OCI-LY3 (cell line): ENCODE measurements around the gene ZBTB44.
A peak's percentile ranks its signal among the peaks of the same experiment; 100 is the strongest.

Source experiments
- H2AFZ ChIP-seq: fragments of 200-600, 300-600 bp; shearing (Covaris generic); 2 replicates; pipeline ENCODE4 v1.6.0; 2014; ENCODE audit warnings: antibody characterized with exemption, low read depth, low read length
- H3K27ac ChIP-seq: fragments of 200-600, 300-600 bp; sonication (generic); 2 replicates; pipeline ENCODE4 v1.5.1; 2014; ENCODE audit warnings: mild to moderate bottlenecking, low read length, moderate library complexity, mixed read lengths
- H3K27me3 ChIP-seq: fragments of 200-600, 300-600 bp; sonication (generic); 2 replicates; pipeline ENCODE4 v1.6.1; 2014; ENCODE audit warnings: low read depth, low read length, mixed read lengths
- H3K36me3 ChIP-seq: fragments of 200-600, 300-600 bp; sonication (generic); replicated peaks from 2 replicates; pipeline ENCODE3; 2014; ENCODE audit warnings: low read depth, low read length, mixed read lengths
- H3K4me1 ChIP-seq: fragments of 300-600, 200-600 bp; sonication (generic); 2 replicates; pipeline ENCODE4 v1.6.1; 2014; ENCODE audit warnings: low read length, mixed read lengths
- H3K4me2 ChIP-seq: fragments of 200-600, 300-600 bp; sonication (generic); 2 replicates; pipeline ENCODE4 v1.6.1; 2014; ENCODE audit warnings: low read length, mixed read lengths
- H3K4me3 ChIP-seq: fragments of 300-600, 200-600 bp; sonication (generic); 2 replicates; pipeline ENCODE4 v1.5.1; 2014; ENCODE audit warnings: antibody characterized with exemption, mild to moderate bottlenecking, low read length, moderate library complexity
- H3K79me2 ChIP-seq: fragments of 300-600, 200-600 bp; shearing (Covaris generic); 2 replicates; pipeline ENCODE4 v1.6.1; 2014; ENCODE audit warnings: mild to moderate bottlenecking, low read length, mixed read lengths
- H3K9ac ChIP-seq: fragments of 300-600, 200-600 bp; shearing (Covaris generic); 2 replicates; pipeline ENCODE4 v1.6.0; 2014; ENCODE audit warnings: mild to moderate bottlenecking, low read length, moderate library complexity
- H3K9me3 ChIP-seq: fragments of 200-600, 300-600 bp; shearing (Covaris generic); 2 replicates; pipeline ENCODE4 v1.6.1; 2014; ENCODE audit warnings: low read length, mixed read lengths; ENCODE audit not compliant: insufficient read depth
- H4K20me1 ChIP-seq: fragments of 200-600, 300-600 bp; sonication (generic); 2 replicates; pipeline ENCODE4 v1.6.1; 2016; ENCODE audit warnings: low read length, mixed read lengths; ENCODE audit not compliant: insufficient read depth
- CTCF ChIP-seq: fragments of 200-600, 300-600 bp; sonication (generic); IDR thresholded peaks from 2 replicates; pipeline ENCODE4 v1.5.1; 2014; ENCODE audit warnings: antibody characterized with exemption, low read length, low read depth
- EZH2phosphoT487 ChIP-seq: fragments of 200-600 bp; shearing (Covaris generic); IDR thresholded peaks from 2 replicates; pipeline ENCODE4 v1.6.1; 2018; ENCODE audit warnings: antibody characterized with exemption, mixed run types, low read depth

ZBTB44 gene

GRCh38 chr11:130203766-130204702 lies 110.7 kb downstream of the ZBTB44 start:
- peaks cover 55% of the 10 kb centered on the region for H3K4me1 ChIP-seq
- peaks cover 54% of the 10 kb centered on the region for H3K36me3 ChIP-seq
- H2AFZ ChIP-seq: no peak overlapping the region
- no peaks in the 10 kb centered on the region for H3K79me2 ChIP-seq
- no peak overlapping the region for H3K9ac ChIP-seq
- H3K4me2 ChIP-seq: peak overlapping the region; percentile 53
- H3K9me3 ChIP-seq: no peaks in the 10 kb centered on the region
- no peaks in the 10 kb centered on the region for H3K27me3 ChIP-seq
- H4K20me1 ChIP-seq: no peaks in the 10 kb centered on the region
- no peak overlapping the region for H3K4me3 ChIP-seq
- no peak for TF ChIP-seq EZH2phosphoT487
- TF ChIP-seq CTCF: no peak
- H3K27ac ChIP-seq: 0 out of 2 replicates have a peak overlapping the region, but pooled peaks have one; percentile 79

- no peaks in the 10 kb centered on the region for H3K9me3 ChIP-seq
- peaks cover 55% of the 10 kb centered on the region for H3K4me1 ChIP-seq
- peak overlapping the region; percentile 23; the same call in 1 of the 2 replicates for H3K9ac ChIP-seq
- no peak overlapping the region for H2AFZ ChIP-seq
- H4K20me1 ChIP-seq: no peaks in the 10 kb centered on the region
- H3K4me2 ChIP-seq: peak overlapping the region; percentile 53
- H3K36me3 ChIP-seq: peaks cover 51% of the 10 kb centered on the region
- H3K4me3 ChIP-seq: peak overlapping the region; percentile 8; the same call in 1 of the 2 replicates
- no peaks in the 10 kb centered on the region for H3K79me2 ChIP-seq
- H3K27ac ChIP-seq: peak overlapping the region; percentile 79
- no peak for TF ChIP-seq CTCF
- TF ChIP-seq EZH2phosphoT487: no peak
- no peaks in the 10 kb centered on the region for H3K27me3 ChIP-seq
Measured at GRCh38 chr11:130202818-130203689, 111.7 kb downstream of the ZBTB44 start.

GRCh38 chr11:130202009-130202817 lies 112.5 kb downstream of the ZBTB44 start:
- Histone ChIP-seq H2AFZ (no peak overlapping the region), H3K4me3 (peak overlapping the region; percentile 11; the same call in 1 of the 2 replicates), H3K79me2 (no peaks in the 10 kb centered on the region), H3K27ac (peak overlapping the region; percentile 79), H3K4me2 (peak overlapping the region; percentile 53), H3K9ac (peak overlapping the region; percentile 18; the same call in 1 of the 2 replicates), H3K36me3 (peaks cover 50% of the 10 kb centered on the region), H3K4me1 (peaks cover 55% of the 10 kb centered on the region), H3K9me3 (no peaks in the 10 kb centered on the region), H3K27me3 (no peaks in the 10 kb centered on the region), H4K20me1 (no peaks in the 10 kb centered on the region)
- TF ChIP-seq EZH2phosphoT487 (no peak), CTCF (no peak)
